Measurements from ENCODE around the gene DGCR2. TPM values are rescaled to one million over a fixed set of nuclear protein-coding genes. Genes with fewer than 3 reads are reported as not detected.

Gene DGCR2
- total and polyA plus RNA-seq, 2 experiments from 2014 or later: 18.5 to 83.0 TPM

GRCh38 chr22:19132693-19133400 lies 10.6 kb upstream of the DGCR2 start:
- H3K4me3 ChIP-seq: no peak overlapping the region
- H3K79me2 ChIP-seq (replicated peaks; ENCODE audit: insufficient read depth): no peaks in the 10 kb centered on the region
- no peak overlapping the region for H3K4me2 ChIP-seq
- no peaks in the 10 kb centered on the region for H3K4me1 ChIP-seq (ENCODE audit: insufficient read depth)
- no peaks in the 10 kb centered on the region for H4K20me1 ChIP-seq (replicated peaks; ENCODE audit: insufficient read depth)
- peaks cover 36% of the 10 kb centered on the region for H3K36me3 Mint-ChIP-seq (ENCODE audit: low read depth)
- TF ChIP-seq CTCF (conservative IDR thresholded peaks at IDR 0.05; ENCODE audit: low read depth in 2 of 2): no peak
- no peak for TF ChIP-seq EZH2 (IDR thresholded peaks at IDR 0.05; ENCODE audit: low read depth, unreplicated experiment)
- no peak for TF ChIP-seq POLR2AphosphoS5 (IDR thresholded peaks at IDR 0.05; ENCODE audit: low read depth)
- no peak for TF ChIP-seq EZH2phosphoT487 (IDR thresholded peaks at IDR 0.05; ENCODE audit: unreplicated experiment)
- no peak for TF ChIP-seq ZNF462 (CRISPR knock-in tag; IDR thresholded peaks at IDR 0.05)
- no peak for TF ChIP-seq JUNB (IDR thresholded peaks at IDR 0.05; ENCODE audit: unreplicated experiment)
- TF ChIP-seq ZNF114 (CRISPR knock-in tag; IDR thresholded peaks at IDR 0.05): no peak
- no peak for TF ChIP-seq NANOG (IDR thresholded peaks at IDR 0.05; ENCODE audit: borderline replicate concordance)
- no peak for TF ChIP-seq CREB1 (CRISPR knock-in tag; IDR thresholded peaks at IDR 0.05; ENCODE audit: low read depth)
- TF ChIP-seq, protein P1, sequence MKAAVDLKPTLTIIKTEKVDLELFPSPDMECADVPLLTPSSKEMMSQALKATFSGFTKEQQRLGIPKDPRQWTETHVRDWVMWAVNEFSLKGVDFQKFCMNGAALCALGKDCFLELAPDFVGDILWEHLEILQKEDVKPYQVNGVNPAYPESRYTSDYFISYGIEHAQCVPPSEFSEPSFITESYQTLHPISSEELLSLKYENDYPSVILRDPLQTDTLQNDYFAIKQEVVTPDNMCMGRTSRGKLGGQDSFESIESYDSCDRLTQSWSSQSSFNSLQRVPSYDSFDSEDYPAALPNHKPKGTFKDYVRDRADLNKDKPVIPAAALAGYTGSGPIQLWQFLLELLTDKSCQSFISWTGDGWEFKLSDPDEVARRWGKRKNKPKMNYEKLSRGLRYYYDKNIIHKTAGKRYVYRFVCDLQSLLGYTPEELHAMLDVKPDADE (IDR thresholded peaks at IDR 0.05): no peak
- TF ChIP-seq STAT1 (IDR thresholded peaks at IDR 0.05; ENCODE audit: unreplicated experiment): no peak
- no peak for TF ChIP-seq ZNF331 (CRISPR knock-in tag; IDR thresholded peaks at IDR 0.05; ENCODE audit: low read depth)
- TF ChIP-seq REST (IDR thresholded peaks at IDR 0.05; ENCODE audit: unreplicated experiment): no peak
- ATAC-seq (no peak), DNase-seq (ENCODE audit: low spot score) (no peak)
- H3K9me2 ChIP-seq (ENCODE audit: insufficient read depth): no peaks in the 10 kb centered on the region
- no peak overlapping the region for H2AFZ ChIP-seq
- peaks cover 7% of the 10 kb centered on the region; the same call in 1 of the 3 replicates for H3K4me1 Mint-ChIP-seq
- no peaks in the 10 kb centered on the region for H3K36me3 ChIP-seq (ENCODE audit: insufficient read depth)
- H3K4me3 Mint-ChIP-seq: no peak overlapping the region
- no peaks in the 10 kb centered on the region for H3K27me3 ChIP-seq (ENCODE audit: insufficient read depth)
- H3F3A ChIP-seq (replicated peaks; ENCODE audit: low read depth): no peaks in the 10 kb centered on the region
- H3K27ac ChIP-seq (ENCODE audit: low read depth): no peak overlapping the region
- H3K27ac Mint-ChIP-seq: no peak overlapping the region
- peaks cover 16% of the 10 kb centered on the region for H3K27me3 Mint-ChIP-seq (ENCODE audit: insufficient read depth, low read depth, poor library complexity)
- no peaks in the 10 kb centered on the region for H3K9me3 Mint-ChIP-seq

Data from GM23338 (cell line).